Measurements from ENCODE around the gene MYRIP.

Gene MYRIP

DNA sequence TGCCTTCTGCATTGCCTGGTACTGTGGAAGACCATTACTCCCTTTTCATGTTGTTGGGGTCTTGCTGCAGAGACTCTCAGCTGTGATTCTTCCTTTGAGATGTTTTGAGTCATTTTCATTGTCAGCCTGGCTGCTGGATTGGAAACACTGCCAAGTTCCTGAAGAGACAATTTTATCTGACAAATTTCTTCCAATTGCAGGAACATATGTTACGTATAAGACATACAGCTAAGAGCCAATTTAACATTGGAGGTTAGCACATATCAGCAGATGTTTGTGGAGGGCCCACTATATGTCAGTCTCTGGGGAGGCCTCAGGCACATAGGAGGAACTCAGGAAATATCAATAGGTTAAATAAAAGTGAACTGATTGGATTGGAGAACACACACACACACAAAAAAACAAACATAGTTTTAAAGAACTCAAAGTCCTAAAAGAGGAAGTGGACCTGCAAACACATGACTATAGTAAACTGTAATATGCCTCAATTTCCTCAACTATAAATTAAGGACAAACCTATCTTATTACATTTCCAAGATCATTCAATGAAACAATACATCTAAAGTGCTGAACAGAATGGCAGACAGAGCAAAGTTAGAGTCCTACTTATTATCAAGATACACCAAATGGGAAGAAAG is 172.3 kb downstream of the MYRIP start:
- no peaks in the 10 kb centered on the region for H3K9me2 ChIP-seq (replicated peaks; ENCODE audit: insufficient read depth, low read length)
- no peaks in the 10 kb centered on the region for H3K79me2 ChIP-seq (ENCODE audit: insufficient read depth, low read length)
- H3K4me3 ChIP-seq (ENCODE audit: insufficient read depth, low read length, poor library complexity, severe bottlenecking) = no peak overlapping the region
- no peaks in the 10 kb centered on the region for H3F3A ChIP-seq (ENCODE audit: insufficient read depth)
- no peaks in the 10 kb centered on the region for H3K9me3 ChIP-seq (ENCODE audit: insufficient read depth, low read length)
- no peak overlapping the region for H3K9ac ChIP-seq (ENCODE audit: low read length)
- TF ChIP-seq EZH2phosphoT487 (conservative IDR thresholded peaks at IDR 0.05; ENCODE audit: low read length) = no peak
- TF ChIP-seq, protein P1, sequence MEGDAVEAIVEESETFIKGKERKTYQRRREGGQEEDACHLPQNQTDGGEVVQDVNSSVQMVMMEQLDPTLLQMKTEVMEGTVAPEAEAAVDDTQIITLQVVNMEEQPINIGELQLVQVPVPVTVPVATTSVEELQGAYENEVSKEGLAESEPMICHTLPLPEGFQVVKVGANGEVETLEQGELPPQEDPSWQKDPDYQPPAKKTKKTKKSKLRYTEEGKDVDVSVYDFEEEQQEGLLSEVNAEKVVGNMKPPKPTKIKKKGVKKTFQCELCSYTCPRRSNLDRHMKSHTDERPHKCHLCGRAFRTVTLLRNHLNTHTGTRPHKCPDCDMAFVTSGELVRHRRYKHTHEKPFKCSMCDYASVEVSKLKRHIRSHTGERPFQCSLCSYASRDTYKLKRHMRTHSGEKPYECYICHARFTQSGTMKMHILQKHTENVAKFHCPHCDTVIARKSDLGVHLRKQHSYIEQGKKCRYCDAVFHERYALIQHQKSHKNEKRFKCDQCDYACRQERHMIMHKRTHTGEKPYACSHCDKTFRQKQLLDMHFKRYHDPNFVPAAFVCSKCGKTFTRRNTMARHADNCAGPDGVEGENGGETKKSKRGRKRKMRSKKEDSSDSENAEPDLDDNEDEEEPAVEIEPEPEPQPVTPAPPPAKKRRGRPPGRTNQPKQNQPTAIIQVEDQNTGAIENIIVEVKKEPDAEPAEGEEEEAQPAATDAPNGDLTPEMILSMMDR (IDR thresholded peaks at IDR 0.05; ENCODE audit: insufficient read depth, low read length, poor library complexity, severe bottlenecking) = no peak
- H3K27me3 ChIP-seq (ENCODE audit: low read length) = no peaks in the 10 kb centered on the region
- H3K27ac ChIP-seq (ENCODE audit: low read depth, low read length) = no peak overlapping the region
- H3K36me3 ChIP-seq (ENCODE audit: low read length) = no peaks in the 10 kb centered on the region
- no peak overlapping the region for H2AFZ ChIP-seq (ENCODE audit: low read depth, low read length, severe bottlenecking)
- H3K4me2 ChIP-seq (ENCODE audit: low read depth, low read length, poor library complexity, severe bottlenecking) = no peak overlapping the region
- no peaks in the 10 kb centered on the region for H4K20me1 ChIP-seq (ENCODE audit: low read depth, low read length)

DNA sequence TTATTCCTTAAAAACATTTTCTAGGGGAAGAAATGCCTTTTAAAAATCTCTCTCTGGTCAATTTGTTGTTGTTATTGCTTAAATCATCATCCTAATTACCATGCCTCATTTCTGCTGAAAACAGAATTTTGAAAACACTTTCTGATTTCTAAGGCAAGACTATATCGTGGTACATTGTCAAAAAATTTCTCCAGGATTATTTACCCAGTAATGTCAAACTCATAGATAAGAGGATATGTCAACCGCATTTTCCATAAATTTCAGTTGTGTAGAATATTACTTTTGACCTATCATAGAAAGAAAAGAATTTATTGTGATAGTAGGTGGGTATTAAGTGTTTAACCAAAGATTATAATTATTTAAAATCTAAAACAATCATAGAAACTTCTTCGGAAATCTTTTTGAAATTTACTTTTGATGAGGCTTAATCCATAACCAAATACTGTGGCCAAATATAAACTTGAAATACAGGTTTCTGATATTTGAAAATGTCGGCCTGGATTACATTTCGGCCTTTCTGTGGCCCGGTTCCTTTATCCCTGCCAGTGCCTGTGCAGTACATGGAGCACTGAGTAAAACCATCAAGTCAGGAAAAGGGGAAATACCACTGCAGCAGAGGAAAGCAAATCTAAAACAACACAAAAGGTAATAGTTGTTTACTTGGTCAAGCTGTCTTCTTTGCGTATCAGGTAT is 173.4 kb downstream of the MYRIP start:
- no peaks in the 10 kb centered on the region for H3K36me3 ChIP-seq (ENCODE audit: low read length)
- TF ChIP-seq, protein P1 (IDR thresholded peaks at IDR 0.05; ENCODE audit: insufficient read depth, low read length, poor library complexity, severe bottlenecking) = no peak
- TF ChIP-seq EZH2phosphoT487 (conservative IDR thresholded peaks at IDR 0.05; ENCODE audit: low read length) = no peak
- no peaks in the 10 kb centered on the region for H4K20me1 ChIP-seq (ENCODE audit: low read depth, low read length)
- H2AFZ ChIP-seq (ENCODE audit: low read depth, low read length, severe bottlenecking) = no peak overlapping the region
- H3K27me3 ChIP-seq (ENCODE audit: low read length) = no peaks in the 10 kb centered on the region
- no peak overlapping the region for H3K9ac ChIP-seq (ENCODE audit: low read length)
- H3K9me2 ChIP-seq (replicated peaks; ENCODE audit: insufficient read depth, low read length) = no peaks in the 10 kb centered on the region
- no peak overlapping the region for H3K27ac ChIP-seq (ENCODE audit: low read depth, low read length)
- H3K9me3 ChIP-seq (ENCODE audit: insufficient read depth, low read length) = no peaks in the 10 kb centered on the region
- H3K4me3 ChIP-seq (ENCODE audit: insufficient read depth, low read length, poor library complexity, severe bottlenecking) = no peak overlapping the region
- H3K4me2 ChIP-seq (ENCODE audit: low read depth, low read length, poor library complexity, severe bottlenecking) = no peak overlapping the region
- no peaks in the 10 kb centered on the region for H3K79me2 ChIP-seq (ENCODE audit: insufficient read depth, low read length)
- H3F3A ChIP-seq (ENCODE audit: insufficient read depth) = no peaks in the 10 kb centered on the region

DNA sequence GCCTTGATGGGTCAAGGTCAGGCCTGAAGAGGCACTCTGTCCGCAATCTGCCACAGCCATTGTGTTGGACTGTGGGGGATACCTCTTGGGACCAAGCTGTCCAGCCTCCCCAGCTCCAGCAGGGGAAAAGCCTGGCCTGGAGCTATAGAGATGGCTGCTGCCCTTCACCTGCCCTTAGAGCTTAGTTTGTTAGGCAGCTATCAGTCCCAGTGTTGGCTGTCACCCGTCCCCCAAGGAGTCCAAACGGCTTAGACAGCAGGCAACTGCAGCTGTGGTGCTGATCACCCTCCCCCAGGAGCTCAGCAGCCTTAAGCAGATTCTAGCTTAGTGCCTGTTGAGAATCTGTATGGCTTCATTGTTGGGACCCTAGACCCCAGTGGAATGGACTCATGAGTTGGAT is 180.3 kb downstream of the MYRIP start:
- H3K36me3 ChIP-seq (ENCODE audit: low read length) = no peaks in the 10 kb centered on the region
- no peak overlapping the region for H3K27ac ChIP-seq (ENCODE audit: low read depth, low read length)
- H3F3A ChIP-seq (ENCODE audit: insufficient read depth) = no peaks in the 10 kb centered on the region
- H3K27me3 ChIP-seq (ENCODE audit: low read length) = no peaks in the 10 kb centered on the region
- H3K9ac ChIP-seq (ENCODE audit: low read length) = no peak overlapping the region
- H3K79me2 ChIP-seq (ENCODE audit: insufficient read depth, low read length) = no peaks in the 10 kb centered on the region
- H3K9me3 ChIP-seq (ENCODE audit: insufficient read depth, low read length) = no peaks in the 10 kb centered on the region
- H3K4me3 ChIP-seq (ENCODE audit: insufficient read depth, low read length, poor library complexity, severe bottlenecking) = no peak overlapping the region
- no peaks in the 10 kb centered on the region for H4K20me1 ChIP-seq (ENCODE audit: low read depth, low read length)
- H2AFZ ChIP-seq (ENCODE audit: low read depth, low read length, severe bottlenecking) = no peak overlapping the region
- no peak overlapping the region for H3K4me2 ChIP-seq (ENCODE audit: low read depth, low read length, poor library complexity, severe bottlenecking)
- no peak for TF ChIP-seq EZH2phosphoT487 (conservative IDR thresholded peaks at IDR 0.05; ENCODE audit: low read length)
- TF ChIP-seq, protein P1 (IDR thresholded peaks at IDR 0.05; ENCODE audit: insufficient read depth, low read length, poor library complexity, severe bottlenecking) = no peak
- H3K9me2 ChIP-seq (replicated peaks; ENCODE audit: insufficient read depth, low read length) = no peaks in the 10 kb centered on the region

All from SU-DHL-6 (cell line).